ENCODE measurements around the gene VPS54. TPM values are rescaled to one million over a fixed set of nuclear protein-coding genes. Genes with fewer than 3 reads are reported as not detected.

The VPS54 gene
- total RNA-seq, 2 donors from 2014 or later = 16.2 to 22.5 TPM

DNA sequence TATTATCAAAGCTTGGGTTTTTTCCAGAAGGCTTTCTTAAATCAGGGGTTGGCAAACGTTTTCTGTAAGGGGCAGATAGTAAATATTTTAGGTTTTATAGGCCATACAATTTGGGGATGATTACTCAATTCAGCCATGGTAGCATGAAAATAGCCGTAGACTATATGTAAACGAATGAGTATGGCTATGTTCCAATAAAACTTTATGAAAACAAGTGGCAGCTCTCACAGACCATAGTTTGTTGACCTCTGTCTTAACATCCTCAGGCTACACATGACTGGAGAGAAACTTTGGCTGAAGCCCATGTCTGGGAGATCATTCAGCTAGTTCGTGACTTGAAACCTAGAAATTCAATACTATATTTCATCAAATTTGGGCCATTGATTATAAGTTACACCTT lies 147.4 kb downstream of the VPS54 start:
- DNase-seq = no peak
- H3K36me3 ChIP-seq = peaks cover 14% of the 10 kb centered on the region
- H3K4me3 ChIP-seq = no peak overlapping the region
- no peak overlapping the region for H3K27ac ChIP-seq
- intact Hi-C loops (cut with DNase I) = loop anchor here (10.0 kb wide), 1 partner anchor 277 kb away; no protein-coding TSS in a partner anchor
- no peaks in the 10 kb centered on the region for H3K27me3 ChIP-seq
- H3K9ac ChIP-seq (ENCODE audit: low read depth in 2 of 2, low read length in 2 of 2) = no peak overlapping the region
- H3K9me3 ChIP-seq = no peaks in the 10 kb centered on the region
- no peaks in the 10 kb centered on the region for H3K4me1 ChIP-seq
- no peak for TF ChIP-seq CTCF (IDR thresholded peaks at IDR 0.05)

GRCh38 chr2:63870679-63871078 lies 148.5 kb downstream of the VPS54 start:
- H3K9me3 ChIP-seq = no peaks in the 10 kb centered on the region
- intact Hi-C loops (cut with DNase I) = loop anchor here (10.0 kb wide), 1 partner anchor 276 kb away; no protein-coding TSS in a partner anchor
- H3K9ac ChIP-seq (ENCODE audit: low read depth in 2 of 2, low read length in 2 of 2) = no peak overlapping the region
- H3K36me3 ChIP-seq = peaks cover 14% of the 10 kb centered on the region
- H3K4me3 ChIP-seq = no peak overlapping the region
- DNase-seq = no peak
- no peaks in the 10 kb centered on the region for H3K4me1 ChIP-seq
- H3K27me3 ChIP-seq = no peaks in the 10 kb centered on the region
- no peak overlapping the region for H3K27ac ChIP-seq
- TF ChIP-seq CTCF (IDR thresholded peaks at IDR 0.05) = no peak

GRCh38 chr2:63866009-63866709 lies 153.1 kb downstream of the VPS54 start:
- DNase-seq = no peak
- H3K36me3 ChIP-seq = peaks cover 6% of the 10 kb centered on the region
- H3K4me1 ChIP-seq = peaks cover 5% of the 10 kb centered on the region
- no peaks in the 10 kb centered on the region for H3K9me3 ChIP-seq
- no peak overlapping the region for H3K4me3 ChIP-seq
- intact Hi-C loops (cut with DNase I) = no loop called here
- H3K9ac ChIP-seq (ENCODE audit: low read depth in 2 of 2, low read length in 2 of 2) = no peak overlapping the region
- TF ChIP-seq CTCF (IDR thresholded peaks at IDR 0.05) = no peak
- H3K27me3 ChIP-seq = no peaks in the 10 kb centered on the region
- no peak overlapping the region for H3K27ac ChIP-seq

- TF ChIP-seq CTCF (IDR thresholded peaks at IDR 0.05) = no peak
- no peaks in the 10 kb centered on the region for H3K27me3 ChIP-seq
- no peak for DNase-seq
- peaks cover 5% of the 10 kb centered on the region for H3K4me1 ChIP-seq
- no peaks in the 10 kb centered on the region for H3K9me3 ChIP-seq
- H3K9ac ChIP-seq (ENCODE audit: low read depth in 2 of 2, low read length in 2 of 2) = no peak overlapping the region
- intact Hi-C loops (cut with DNase I) = no loop called here
- H3K27ac ChIP-seq = no peak overlapping the region
- H3K36me3 ChIP-seq = peaks cover 6% of the 10 kb centered on the region
- H3K4me3 ChIP-seq = no peak overlapping the region
These were observed 153.9 kb downstream of the VPS54 start for GRCh38 chr2:63865159-63865799.

DNA sequence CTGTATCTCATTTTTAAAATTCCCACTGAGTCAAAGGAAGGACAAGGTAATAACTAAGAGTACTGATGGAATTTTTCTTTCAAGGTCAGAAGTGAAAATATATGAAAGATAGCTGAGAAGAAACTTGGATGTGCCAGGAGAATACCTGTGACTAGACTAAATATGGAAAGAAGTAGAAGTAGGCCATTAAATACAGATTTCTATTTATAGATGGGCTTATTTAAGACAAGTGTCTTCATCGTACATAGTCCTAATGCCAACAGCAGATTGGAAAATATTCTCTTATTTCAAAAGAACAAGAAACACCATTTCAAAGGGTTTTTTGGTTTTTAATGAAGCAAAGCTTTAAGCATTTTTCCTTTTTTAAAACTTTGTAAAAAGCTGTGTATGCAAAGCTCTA lies 155.5 kb downstream of the VPS54 start:
- peaks cover 5% of the 10 kb centered on the region for H3K36me3 ChIP-seq
- peaks cover 5% of the 10 kb centered on the region for H3K4me1 ChIP-seq
- H3K9me3 ChIP-seq = no peaks in the 10 kb centered on the region
- intact Hi-C loops (cut with DNase I) = no loop called here
- H3K9ac ChIP-seq (ENCODE audit: low read depth in 2 of 2, low read length in 2 of 2) = no peak overlapping the region
- TF ChIP-seq CTCF (IDR thresholded peaks at IDR 0.05) = no peak
- H3K4me3 ChIP-seq = no peak overlapping the region
- DNase-seq = no peak
- H3K27me3 ChIP-seq = no peaks in the 10 kb centered on the region
- H3K27ac ChIP-seq = no peak overlapping the region

All from colonic mucosa (tissue), 4 donors.